ENCODE measurements around the gene KIFC3. TPM values are rescaled to one million over a fixed set of nuclear protein-coding genes. Genes with fewer than 3 reads are reported as not detected.
"Not testable (repeated sequence)": the region's sequence is repeated elsewhere in the genome, so short reads cannot be mapped to it uniquely, and the experiment has no call there.

The KIFC3 gene
- total RNA-seq = 100 to 1,000 TPM; 116 to 206 (median 164) TPM

- no peak for TF ChIP-seq POLR2A (IDR thresholded peaks at IDR 0.05)
- peak in 1 of 3 donors; percentile 48 for TF ChIP-seq CTCF (IDR thresholded peaks at IDR 0.05)
- 9% methylated on average over 46 to 58 of the region's 78 CpGs for WGBS, 2 donors
Observed at GRCh38 chr16:57802341-57803133, at the start of gene KIFC3. Gene KIFC3, minus strand, starts transcription at chr16:57802491. Its CDS starts 4,248 bp downstream, at chr16:57798243.

GRCh38 chr16:57848181-57848580 lies 45.9 kb upstream of the KIFC3 start:
- intact Hi-C loops (cut with DNase I; ENCODE audit: low total_unique reads) = no loop called here
- DNase-seq (ENCODE audit: low spot score in 2 of 2) = no peak
- WGBS, 2 donors = 87 to 94% methylated on average over 5 of the region's 5 CpGs

More at GRCh38 chr16:57802341-57803133, at the start of gene KIFC3:
- peak in 1 of 2 donors; percentile 96 for DNase-seq (ENCODE audit: low spot score in 2 of 2)
- H3K4me3 ChIP-seq (ENCODE audit: low read depth, poor library complexity, severe bottlenecking) = peak within 1 kb of the TSS; percentile 7
- intact Hi-C loops (cut with DNase I; ENCODE audit: low total_unique reads) = no loop called here

GRCh38 chr16:57846931-57847330 lies 44.6 kb upstream of the KIFC3 start:
- intact Hi-C loops (cut with DNase I; ENCODE audit: low total_unique reads); DNase-seq (ENCODE audit: low spot score in 2 of 2); H3K4me3 ChIP-seq (ENCODE audit: low read depth, poor library complexity, severe bottlenecking): not testable (repeated sequence)
- 80 to 91% methylated on average over 5 to 6 of the region's 6 CpGs for WGBS, 2 donors

More at GRCh38 chr16:57848181-57848580, 45.9 kb upstream of the KIFC3 start:
- no peak for TF ChIP-seq CTCF (IDR thresholded peaks at IDR 0.05)
- TF ChIP-seq POLR2A (IDR thresholded peaks at IDR 0.05) = no peak
- H3K4me3 ChIP-seq (ENCODE audit: low read depth, poor library complexity, severe bottlenecking) = no peak overlapping the region

- intact Hi-C loops (cut with DNase I; ENCODE audit: low total_unique reads) = no loop called here
- no peak for DNase-seq (ENCODE audit: low spot score in 2 of 2)
- H3K4me3 ChIP-seq (ENCODE audit: low read depth, poor library complexity, severe bottlenecking) = no peak overlapping the region
- TF ChIP-seq POLR2A (IDR thresholded peaks at IDR 0.05) (no peak), CTCF (IDR thresholded peaks at IDR 0.05) (no peak)
- 53 to 66% methylated on average over 9 of the region's 9 CpGs for WGBS, 2 donors
Observed at GRCh38 chr16:57846078-57846697, 43.9 kb upstream of the KIFC3 start.

GRCh38 chr16:57845115-57845514 lies 42.8 kb upstream of the KIFC3 start:
- TF ChIP-seq CTCF (IDR thresholded peaks at IDR 0.05) (no peak), POLR2A (IDR thresholded peaks at IDR 0.05) (no peak)
- H3K4me3 ChIP-seq (ENCODE audit: low read depth, poor library complexity, severe bottlenecking) = no peak overlapping the region
- 79 to 85% methylated on average over 8 of the region's 8 CpGs for WGBS, 2 donors
- DNase-seq (ENCODE audit: low spot score in 2 of 2) = no peak
- intact Hi-C loops (cut with DNase I; ENCODE audit: low total_unique reads) = no loop called here

GRCh38 chr16:57844416-57845030 lies 42.2 kb upstream of the KIFC3 start:
- TF ChIP-seq POLR2A (IDR thresholded peaks at IDR 0.05) = no peak
- no peak for TF ChIP-seq CTCF (IDR thresholded peaks at IDR 0.05)
- 87 to 90% methylated on average over 10 of the region's 10 CpGs for WGBS, 2 donors
- intact Hi-C loops (cut with DNase I; ENCODE audit: low total_unique reads) = no loop called here
- no peak overlapping the region for H3K4me3 ChIP-seq (ENCODE audit: low read depth, poor library complexity, severe bottlenecking)
- DNase-seq (ENCODE audit: low spot score in 2 of 2) = no peak
